Loucy (cell line): ENCODE measurements around the gene PARK7.

Experiments used
- EZH2phosphoT487 ChIP-seq: fragments of 200-600 bp; IDR thresholded peaks from 2 replicates; pipeline ENCODE4 v1.6.1; 2018; ENCODE audit warnings: antibody characterized with exemption, mild to moderate bottlenecking, moderate library complexity, borderline replicate concordance
- TF ChIP-seq, protein P1 (sequence below): fragments of 200-600 bp; sonication (generic); conservative IDR thresholded peaks from 2 replicates; pipeline ENCODE4 v1.5.1; 2014; ENCODE audit warnings: mild to moderate bottlenecking, antibody characterized with exemption, low read length

DNA sequence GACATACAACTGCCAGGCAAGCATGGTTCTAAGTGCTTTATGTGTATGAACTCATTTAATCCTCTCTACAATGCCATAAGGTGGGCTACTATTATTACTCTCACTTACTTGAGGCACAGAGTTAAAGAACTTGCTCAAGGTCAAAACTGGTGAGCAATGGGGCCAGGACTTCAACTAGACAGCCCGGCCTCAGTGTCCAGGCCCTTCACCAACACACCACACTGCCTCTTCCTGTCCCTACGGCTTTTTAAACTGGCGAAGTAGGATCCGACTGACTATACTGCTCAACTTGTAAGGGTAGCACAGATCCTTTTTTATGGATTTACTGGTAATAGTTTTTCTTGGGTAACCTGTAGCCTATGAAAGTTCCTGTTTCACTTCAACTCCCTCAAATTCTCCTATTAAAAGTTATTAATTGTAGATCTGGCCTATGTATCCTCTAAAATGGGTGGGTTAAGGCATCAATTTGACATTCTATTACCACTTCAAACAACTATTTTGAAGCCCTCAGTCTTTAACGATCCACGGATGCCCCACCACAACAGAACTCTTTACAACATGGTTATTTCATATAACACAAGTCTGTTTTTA lies 60.3 kb downstream of the PARK7 start:
- TF ChIP-seq, protein P1, sequence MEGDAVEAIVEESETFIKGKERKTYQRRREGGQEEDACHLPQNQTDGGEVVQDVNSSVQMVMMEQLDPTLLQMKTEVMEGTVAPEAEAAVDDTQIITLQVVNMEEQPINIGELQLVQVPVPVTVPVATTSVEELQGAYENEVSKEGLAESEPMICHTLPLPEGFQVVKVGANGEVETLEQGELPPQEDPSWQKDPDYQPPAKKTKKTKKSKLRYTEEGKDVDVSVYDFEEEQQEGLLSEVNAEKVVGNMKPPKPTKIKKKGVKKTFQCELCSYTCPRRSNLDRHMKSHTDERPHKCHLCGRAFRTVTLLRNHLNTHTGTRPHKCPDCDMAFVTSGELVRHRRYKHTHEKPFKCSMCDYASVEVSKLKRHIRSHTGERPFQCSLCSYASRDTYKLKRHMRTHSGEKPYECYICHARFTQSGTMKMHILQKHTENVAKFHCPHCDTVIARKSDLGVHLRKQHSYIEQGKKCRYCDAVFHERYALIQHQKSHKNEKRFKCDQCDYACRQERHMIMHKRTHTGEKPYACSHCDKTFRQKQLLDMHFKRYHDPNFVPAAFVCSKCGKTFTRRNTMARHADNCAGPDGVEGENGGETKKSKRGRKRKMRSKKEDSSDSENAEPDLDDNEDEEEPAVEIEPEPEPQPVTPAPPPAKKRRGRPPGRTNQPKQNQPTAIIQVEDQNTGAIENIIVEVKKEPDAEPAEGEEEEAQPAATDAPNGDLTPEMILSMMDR = no peak
- no peak for TF ChIP-seq EZH2phosphoT487
